Neural cell (in vitro differentiated cells): Measurements from ENCODE around the gene CRYBB1. TPM values are rescaled to one million over a fixed set of nuclear protein-coding genes. Genes with fewer than 3 reads are reported as not detected.
A peak's percentile ranks its signal among the peaks of the same experiment; 100 is the strongest.

Experiments
- H2AFZ ChIP-seq: fragments of 200-600, 300-800 bp; sonication (generic), shearing (Covaris generic); 2 replicates; pipeline ENCODE4 v1.6.0; 2014; ENCODE audit warnings: low read depth, mild to moderate bottlenecking, antibody characterized with exemption, low read length, moderate library complexity
- H3F3A ChIP-seq: fragments of 200-600 bp; shearing (Covaris generic); 2 replicates; pipeline ENCODE4 v1.6.1; 2016; ENCODE audit warnings: mild to moderate bottlenecking, moderate library complexity, mixed read lengths, antibody characterized with exemption, low read length; ENCODE audit not compliant: insufficient read depth, poor library complexity, severe bottlenecking
- H3K27ac ChIP-seq: fragments of 200-600, 300-800 bp; sonication (generic), shearing (Covaris generic); 2 replicates; pipeline ENCODE4 v1.5.1; 2014; ENCODE audit warnings: mild to moderate bottlenecking, low read length, moderate library complexity
- H3K27me3 ChIP-seq: fragments of 300-800, 200-600 bp; sonication (generic), shearing (Covaris generic); 2 replicates; pipeline ENCODE4 v1.6.0; 2014; ENCODE audit warnings: mild to moderate bottlenecking, low read depth, low read length, moderate library complexity; ENCODE audit not compliant: insufficient read depth
- H3K36me3 ChIP-seq: fragments of 300-800, 200-600 bp; sonication (generic), shearing (Covaris generic); 2 replicates; pipeline ENCODE4 v1.5.1; 2014; ENCODE audit warnings: mild to moderate bottlenecking, antibody characterized with exemption, low read length, moderate library complexity; ENCODE audit not compliant: insufficient read depth
- H3K4me2 ChIP-seq: fragments of 300-800, 200-600 bp; sonication (generic), shearing (Covaris generic); 2 replicates; pipeline ENCODE4 v1.6.0; 2014; ENCODE audit warnings: mild to moderate bottlenecking, low read length
- H3K4me3 ChIP-seq: fragments of 300-800, 200-600 bp; sonication (generic), shearing (Covaris generic); 2 replicates; pipeline ENCODE4 v1.5.1; 2014; ENCODE audit warnings: mild to moderate bottlenecking, low read length, moderate library complexity
- H3K79me2 ChIP-seq: fragments of 200-600 bp; shearing (Covaris generic); replicated peaks from 2 replicates; pipeline ENCODE4 v1.6.0; 2014; ENCODE audit warnings: mild to moderate bottlenecking, low read length, moderate library complexity; ENCODE audit not compliant: insufficient read depth
- H3K9ac ChIP-seq: fragments of 300-800, 200-600 bp; sonication (generic), shearing (Covaris generic); 2 replicates; pipeline ENCODE4 v1.6.1; 2016; ENCODE audit warnings: mild to moderate bottlenecking, low read length, mixed read lengths
- H3K9me2 ChIP-seq: fragments of 200-600 bp; shearing (Covaris generic); 2 replicates; pipeline ENCODE4 v1.6.1; 2016; ENCODE audit warnings: mild to moderate bottlenecking, low read length, mixed read lengths; ENCODE audit not compliant: insufficient read depth
- H3K9me3 ChIP-seq: fragments of 200-600, 300-800 bp; sonication (generic), shearing (Covaris generic); 2 replicates; pipeline ENCODE4 v1.6.1; 2016; ENCODE audit warnings: mild to moderate bottlenecking, mixed run types, low read length, moderate library complexity, mixed read lengths
- H4K20me1 ChIP-seq: fragments of 200-600 bp; shearing (Covaris generic); 2 replicates; pipeline ENCODE4 v1.6.1; 2016; ENCODE audit warnings: mild to moderate bottlenecking, mixed run types; ENCODE audit not compliant: insufficient read depth
- CTCF ChIP-seq: fragments of 450-650 bp; IDR thresholded peaks from 2 replicates; pipeline ENCODE4 v1.5.1; 2014; ENCODE audit warnings: antibody characterized with exemption, mild to moderate bottlenecking, moderate library complexity; ENCODE audit not compliant: poor library complexity, severe bottlenecking
- EP300 ChIP-seq: fragments of 450-650 bp; conservative IDR thresholded peaks from 2 replicates; pipeline ENCODE4 v1.6.1; 2014; ENCODE audit warnings: antibody characterized with exemption, mild to moderate bottlenecking, moderate library complexity; ENCODE audit not compliant: poor library complexity, severe bottlenecking
- EZH2 ChIP-seq: fragments of 200-600, 300-800 bp; shearing (Covaris generic), sonication (generic); IDR thresholded peaks from 2 replicates; pipeline ENCODE4 v1.6.1; 2014; ENCODE audit warnings: antibody characterized with exemption, low read length, borderline replicate concordance, mild to moderate bottlenecking; ENCODE audit not compliant: insufficient read depth, poor library complexity, severe bottlenecking
- MXI1 ChIP-seq: fragments of 450-650 bp; conservative IDR thresholded peaks from 2 replicates; pipeline ENCODE4 v1.6.1; 2014; ENCODE audit warnings: antibody characterized with exemption, mild to moderate bottlenecking; ENCODE audit not compliant: poor library complexity, severe bottlenecking
- POLR2AphosphoS5 ChIP-seq: IDR thresholded peaks from 2 replicates; pipeline ENCODE4 v1.6.1; 2012
- RAD21 ChIP-seq: fragments of 450-650 bp; conservative IDR thresholded peaks from 2 replicates; pipeline ENCODE4 v1.6.1; 2014; ENCODE audit warnings: antibody characterized with exemption, mild to moderate bottlenecking, moderate library complexity
- SMC3 ChIP-seq: fragments of 450-650 bp; conservative IDR thresholded peaks from 2 replicates; pipeline ENCODE4 v1.6.1; 2014; ENCODE audit warnings: antibody characterized with exemption, mild to moderate bottlenecking, moderate library complexity; ENCODE audit not compliant: poor library complexity
- TAF1 ChIP-seq: IDR thresholded peaks from 2 replicates; pipeline ENCODE4 v1.6.1; 2012; ENCODE audit warnings: low read depth
- polyA plus RNA-seq: library from polyadenylated mRNA; depleted of rRNA; stranded (reverse); fragments of >200 nt; gene quantifications from 2 replicates; pipeline ENCODE4 v1.2.3, GENCODE V29; 2014
- TF ChIP-seq, protein P1 (sequence below): IDR thresholded peaks from 2 replicates; pipeline ENCODE4 v1.6.1; 2012; ENCODE audit warnings: borderline replicate concordance

Gene CRYBB1
- polyA plus RNA-seq, 1 donor from 2014 or later: not detected

GRCh38 chr22:26665813-26666231 lies 48.0 kb upstream of the CRYBB1 start:
- no peak overlapping the region for H3K27ac ChIP-seq

DNA sequence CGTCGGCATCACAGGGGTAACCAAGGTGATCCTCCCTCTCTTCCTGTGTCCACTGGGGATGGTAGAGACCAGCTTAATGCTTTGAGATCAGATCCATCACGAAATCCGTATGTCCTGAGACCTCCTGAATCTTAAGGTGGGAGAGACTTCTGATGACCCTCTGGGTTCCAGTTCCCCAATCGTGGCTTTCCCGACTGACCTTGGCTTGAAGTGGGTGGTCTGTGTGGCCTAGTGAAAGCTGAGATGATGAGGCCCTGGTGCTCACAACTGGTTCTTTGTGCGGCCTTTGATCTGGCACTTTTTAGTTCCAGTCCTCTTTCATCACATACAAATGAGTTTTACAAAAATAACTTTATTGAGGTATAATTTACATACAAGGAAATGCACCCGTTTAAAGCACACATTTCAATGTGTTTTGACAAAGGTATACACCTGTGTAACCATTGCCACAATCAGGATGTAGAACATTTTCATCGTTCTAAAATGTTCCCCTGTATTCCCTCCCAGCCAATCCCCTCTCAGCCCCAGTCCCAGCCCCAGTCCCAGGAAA lies 45.6 kb upstream of the CRYBB1 start:
- H4K20me1 ChIP-seq: peaks cover 26% of the 10 kb centered on the region
- no peak overlapping the region for H3K4me2 ChIP-seq
- H3K79me2 ChIP-seq: peaks cover 59% of the 10 kb centered on the region
- no peaks in the 10 kb centered on the region for H3K27me3 ChIP-seq
- no peaks in the 10 kb centered on the region for H3K9me2 ChIP-seq
- peaks cover 4% of the 10 kb centered on the region for H3F3A ChIP-seq
- H3K9me3 ChIP-seq: no peaks in the 10 kb centered on the region
- no peak overlapping the region for H3K9ac ChIP-seq
- peaks cover 6% of the 10 kb centered on the region for H3K36me3 ChIP-seq
- TF ChIP-seq POLR2AphosphoS5 (no peak), SMC3 (no peak), EZH2 (no peak), CTCF (no peak), MXI1 (no peak), EP300 (no peak), RAD21 (no peak), TAF1 (no peak)
- TF ChIP-seq, protein P1, sequence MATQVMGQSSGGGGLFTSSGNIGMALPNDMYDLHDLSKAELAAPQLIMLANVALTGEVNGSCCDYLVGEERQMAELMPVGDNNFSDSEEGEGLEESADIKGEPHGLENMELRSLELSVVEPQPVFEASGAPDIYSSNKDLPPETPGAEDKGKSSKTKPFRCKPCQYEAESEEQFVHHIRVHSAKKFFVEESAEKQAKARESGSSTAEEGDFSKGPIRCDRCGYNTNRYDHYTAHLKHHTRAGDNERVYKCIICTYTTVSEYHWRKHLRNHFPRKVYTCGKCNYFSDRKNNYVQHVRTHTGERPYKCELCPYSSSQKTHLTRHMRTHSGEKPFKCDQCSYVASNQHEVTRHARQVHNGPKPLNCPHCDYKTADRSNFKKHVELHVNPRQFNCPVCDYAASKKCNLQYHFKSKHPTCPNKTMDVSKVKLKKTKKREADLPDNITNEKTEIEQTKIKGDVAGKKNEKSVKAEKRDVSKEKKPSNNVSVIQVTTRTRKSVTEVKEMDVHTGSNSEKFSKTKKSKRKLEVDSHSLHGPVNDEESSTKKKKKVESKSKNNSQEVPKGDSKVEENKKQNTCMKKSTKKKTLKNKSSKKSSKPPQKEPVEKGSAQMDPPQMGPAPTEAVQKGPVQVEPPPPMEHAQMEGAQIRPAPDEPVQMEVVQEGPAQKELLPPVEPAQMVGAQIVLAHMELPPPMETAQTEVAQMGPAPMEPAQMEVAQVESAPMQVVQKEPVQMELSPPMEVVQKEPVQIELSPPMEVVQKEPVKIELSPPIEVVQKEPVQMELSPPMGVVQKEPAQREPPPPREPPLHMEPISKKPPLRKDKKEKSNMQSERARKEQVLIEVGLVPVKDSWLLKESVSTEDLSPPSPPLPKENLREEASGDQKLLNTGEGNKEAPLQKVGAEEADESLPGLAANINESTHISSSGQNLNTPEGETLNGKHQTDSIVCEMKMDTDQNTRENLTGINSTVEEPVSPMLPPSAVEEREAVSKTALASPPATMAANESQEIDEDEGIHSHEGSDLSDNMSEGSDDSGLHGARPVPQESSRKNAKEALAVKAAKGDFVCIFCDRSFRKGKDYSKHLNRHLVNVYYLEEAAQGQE: no peak
- no peak overlapping the region for H2AFZ ChIP-seq
- H3K4me3 ChIP-seq: no peak overlapping the region
- H3K27ac ChIP-seq: no peak overlapping the region

More at GRCh38 chr22:26665813-26666231, 48.0 kb upstream of the CRYBB1 start:
- Histone ChIP-seq H2AFZ (no peak overlapping the region), H3K9ac (no peak overlapping the region), H3K9me2 (no peaks in the 10 kb centered on the region), H3K79me2 (peaks cover 35% of the 10 kb centered on the region), H3F3A (no peaks in the 10 kb centered on the region), H3K9me3 (no peaks in the 10 kb centered on the region), H3K4me3 (no peak overlapping the region), H3K27me3 (no peaks in the 10 kb centered on the region), H4K20me1 (peaks cover 15% of the 10 kb centered on the region), H3K4me2 (no peak overlapping the region), H3K36me3 (peaks cover 6% of the 10 kb centered on the region)
- TF ChIP-seq EP300 (no peak), SMC3 (peak; percentile 9)

GRCh38 chr22:26662160-26662559 lies 44.3 kb upstream of the CRYBB1 start:
- Histone ChIP-seq H3K27ac (no peak overlapping the region), H3K4me3 (peak overlapping the region; percentile 31), H2AFZ (no peak overlapping the region), H3K9ac (no peak overlapping the region), H3K9me2 (no peaks in the 10 kb centered on the region), H3K36me3 (peaks cover 6% of the 10 kb centered on the region), H3K4me2 (no peak overlapping the region), H3K27me3 (no peaks in the 10 kb centered on the region), H3K9me3 (no peaks in the 10 kb centered on the region), H3K79me2 (peaks cover 71% of the 10 kb centered on the region), H4K20me1 (peaks cover 26% of the 10 kb centered on the region), H3F3A (peaks cover 4% of the 10 kb centered on the region)
- TF ChIP-seq POLR2AphosphoS5: no peak
- no peak for TF ChIP-seq MXI1
- TF ChIP-seq, protein P1: no peak
